ENCODE measurements around the gene LTB4R2. TPM values are rescaled to one million over a fixed set of nuclear protein-coding genes. Genes with fewer than 3 reads are reported as not detected.

The LTB4R2 gene
- total and polyA plus RNA-seq, 2 experiments from 2014 or later, result 0.17 to 15.1 TPM

GRCh38 chr14:24278424-24278823 is 31.5 kb upstream of the LTB4R2 start:
- no peaks in the 10 kb centered on the region for H3K4me1 ChIP-seq (ENCODE audit: low read depth)
- no peaks in the 10 kb centered on the region for H3K27me3 ChIP-seq
- H3K4me3 ChIP-seq, result no peak overlapping the region
- no peaks in the 10 kb centered on the region for H3K9me3 ChIP-seq (ENCODE audit: low read depth)
- H3K27ac ChIP-seq, result no peak overlapping the region
- TF ChIP-seq CTCF (IDR thresholded peaks at IDR 0.05; ENCODE audit: low read depth, low read length), result no peak
- H3K36me3 ChIP-seq, result no peaks in the 10 kb centered on the region
- DNase-seq (ENCODE audit: low read depth in 1 of 2, low spot score in 1 of 2), result no peak

GRCh38 chr14:24279301-24280186 is 30.4 kb upstream of the LTB4R2 start:
- TF ChIP-seq CTCF (IDR thresholded peaks at IDR 0.05; ENCODE audit: low read depth, low read length), result peak; percentile 5
- Histone ChIP-seq H3K27ac (no peak overlapping the region), H3K27me3 (no peaks in the 10 kb centered on the region), H3K4me3 (no peak overlapping the region), H3K36me3 (no peaks in the 10 kb centered on the region), H3K9me3 (ENCODE audit: low read depth) (no peaks in the 10 kb centered on the region), H3K4me1 (ENCODE audit: low read depth) (no peaks in the 10 kb centered on the region)
- DNase-seq (ENCODE audit: low read depth in 1 of 2, low spot score in 1 of 2), result no peak

GRCh38 chr14:24280797-24281460 is 29.0 kb upstream of the LTB4R2 start:
- no peaks in the 10 kb centered on the region for H3K9me3 ChIP-seq (ENCODE audit: low read depth)
- H3K36me3 ChIP-seq, result no peaks in the 10 kb centered on the region
- H3K27me3 ChIP-seq, result no peaks in the 10 kb centered on the region
- TF ChIP-seq CTCF (IDR thresholded peaks at IDR 0.05; ENCODE audit: low read depth, low read length), result no peak
- H3K4me3 ChIP-seq, result no peak overlapping the region
- peak in 1 of 2 donors; percentile 24 for DNase-seq (ENCODE audit: low read depth in 1 of 2, low spot score in 1 of 2)
- no peaks in the 10 kb centered on the region for H3K4me1 ChIP-seq (ENCODE audit: low read depth)
- no peak overlapping the region for H3K27ac ChIP-seq

GRCh38 chr14:24281636-24282035 is 28.3 kb upstream of the LTB4R2 start:
- Histone ChIP-seq H3K27ac (no peak overlapping the region), H3K27me3 (no peaks in the 10 kb centered on the region), H3K4me1 (ENCODE audit: low read depth) (no peaks in the 10 kb centered on the region), H3K36me3 (no peaks in the 10 kb centered on the region), H3K9me3 (ENCODE audit: low read depth) (no peaks in the 10 kb centered on the region), H3K4me3 (no peak overlapping the region)
- DNase-seq (ENCODE audit: low read depth in 1 of 2, low spot score in 1 of 2), result no peak
- no peak for TF ChIP-seq CTCF (IDR thresholded peaks at IDR 0.05; ENCODE audit: low read depth, low read length)

- Histone ChIP-seq H3K4me1 (ENCODE audit: low read depth) (no peaks in the 10 kb centered on the region), H3K9me3 (ENCODE audit: low read depth) (no peaks in the 10 kb centered on the region), H3K4me3 (no peak overlapping the region), H3K27me3 (no peaks in the 10 kb centered on the region), H3K36me3 (no peaks in the 10 kb centered on the region), H3K27ac (no peak overlapping the region)
- DNase-seq (ENCODE audit: low read depth in 1 of 2, low spot score in 1 of 2), result no peak
- no peak for TF ChIP-seq CTCF (IDR thresholded peaks at IDR 0.05; ENCODE audit: low read depth, low read length)
These were observed 27.2 kb upstream of the LTB4R2 start for GRCh38 chr14:24282736-24283135.
